DMS53 treated with DMSO at 0.1 percent for 48 hours (cell line): ENCODE data around the gene ZFAND2B.

Experiments
- DNase-seq: peaks from one replicate; lab custom pipeline; 2025; ENCODE audit not compliant: unreplicated experiment; lab: John Stamatoyannopoulos, UW

ZFAND2B gene

DNA sequence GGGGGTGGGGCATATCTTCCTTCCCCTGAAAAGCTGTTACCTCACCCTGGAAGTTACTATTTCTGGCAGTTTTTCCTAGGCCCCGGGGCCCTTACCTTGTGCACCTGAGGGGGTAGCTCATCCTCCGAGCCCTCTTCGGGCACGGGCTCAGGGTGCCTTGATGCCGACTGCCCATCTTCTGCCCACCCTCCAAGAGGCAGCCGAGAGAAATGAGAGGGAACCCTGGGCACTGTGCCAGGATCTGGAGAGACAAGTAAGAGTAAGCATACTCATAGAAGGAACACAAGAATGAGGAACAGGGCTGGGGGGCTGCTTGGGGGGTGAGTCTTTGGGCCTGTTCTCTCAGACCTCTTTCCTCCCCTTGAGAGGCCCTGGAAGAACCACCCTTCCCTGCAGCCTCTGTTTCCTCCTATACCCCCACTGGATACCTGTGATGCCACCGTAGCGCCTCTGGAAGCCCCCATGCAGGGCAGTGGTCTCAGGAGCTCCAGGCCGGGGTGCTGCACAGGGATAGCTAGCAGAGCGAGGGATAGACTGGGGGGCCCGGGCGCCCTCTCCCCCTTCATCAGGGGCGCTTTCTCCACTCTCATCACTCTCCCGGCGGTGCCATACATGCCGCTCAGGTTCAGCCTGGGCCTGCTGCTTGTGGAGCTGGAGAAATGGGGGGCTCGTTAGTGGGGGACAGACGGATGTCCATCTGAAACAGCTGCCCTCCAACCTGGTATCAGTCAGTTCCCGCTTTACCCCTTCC, 14.2 kb downstream of the ZFAND2B start:
- no peak for DNase-seq

DNA sequence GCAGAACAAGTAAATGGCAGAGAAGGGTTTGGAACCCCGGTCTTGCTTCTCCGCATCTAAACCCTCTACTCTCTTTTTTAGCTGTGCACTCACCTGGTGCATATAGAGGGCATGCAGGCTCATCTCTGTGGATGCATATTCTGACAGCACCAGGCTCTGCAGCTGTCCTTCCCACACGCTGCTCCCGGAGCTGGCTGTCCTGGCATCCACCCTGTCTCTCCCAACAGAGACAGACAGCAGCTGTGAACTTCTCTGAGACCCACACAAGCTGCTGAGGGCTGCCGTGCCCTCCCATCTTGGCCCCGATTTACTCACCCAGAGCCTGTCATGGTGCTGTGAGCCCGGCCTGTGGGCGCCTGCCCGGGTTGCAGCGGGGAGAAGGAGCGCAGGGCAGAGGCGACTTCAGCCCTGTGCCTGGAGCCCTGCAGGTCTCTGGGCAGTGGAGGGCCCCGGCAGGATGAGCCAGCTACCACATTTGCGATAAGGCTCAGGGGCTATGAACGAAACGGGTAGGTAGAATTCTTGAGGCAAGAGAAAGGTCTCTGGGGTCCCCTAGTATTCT, 15.5 kb downstream of the ZFAND2B start:
- no peak for DNase-seq

DNA sequence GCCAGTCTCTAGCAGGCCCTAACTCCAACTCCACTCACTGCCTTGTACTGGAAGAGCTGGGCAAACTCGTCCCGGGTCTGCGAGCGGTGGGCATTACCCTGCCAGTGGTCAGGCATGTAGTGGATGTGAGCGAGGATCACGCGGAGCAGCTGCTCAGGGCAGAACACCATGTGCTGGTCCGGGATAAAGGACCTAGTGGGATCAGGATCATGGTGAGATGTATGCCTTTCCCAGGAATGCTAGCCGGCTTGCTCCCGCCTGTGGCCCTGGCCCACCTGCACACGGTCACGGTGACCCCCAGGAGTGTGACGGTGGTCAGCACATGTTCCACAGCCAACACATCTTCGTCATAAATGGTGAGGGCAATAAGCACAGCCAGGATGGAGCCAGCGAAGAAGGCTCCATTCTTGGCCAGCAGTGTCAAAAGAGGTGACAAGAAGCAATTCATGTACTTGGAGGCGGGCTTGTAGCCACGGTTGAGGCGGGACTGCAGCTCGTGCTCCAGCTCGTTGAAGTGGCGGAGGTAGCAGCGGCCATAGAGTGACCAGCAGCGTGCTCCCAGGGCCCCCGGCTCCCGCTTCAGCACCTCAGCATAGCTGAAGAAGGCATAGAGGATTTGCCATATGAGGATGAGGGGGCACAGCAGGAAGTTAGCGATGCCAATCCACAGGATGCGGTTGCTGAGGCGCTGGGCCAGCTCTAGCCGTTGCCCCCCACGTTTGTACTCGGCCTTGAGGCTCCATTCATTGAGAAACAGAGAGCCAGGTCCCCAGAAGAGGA, 17.4 kb downstream of the ZFAND2B start:
- DNase-seq = no peak

DNA sequence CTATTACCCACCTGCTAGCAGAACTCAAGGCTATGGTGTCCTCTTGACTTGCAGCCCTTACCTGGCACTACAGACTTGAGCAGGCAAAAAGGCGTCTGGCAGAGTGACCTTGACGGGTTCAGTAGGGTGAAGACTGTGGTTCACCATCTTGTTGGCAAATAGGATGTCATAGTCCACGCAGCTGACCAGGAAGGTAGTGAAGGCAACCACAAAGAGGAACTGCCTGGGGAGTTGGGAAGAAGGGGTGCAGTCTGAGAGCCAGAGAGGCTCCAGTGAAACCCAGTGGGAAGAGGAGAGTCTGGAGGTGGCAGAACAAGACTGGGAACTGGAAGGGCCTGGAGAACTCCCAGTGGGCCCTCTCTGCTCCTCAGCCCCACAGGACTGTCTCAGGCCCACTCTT, 18.8 kb downstream of the ZFAND2B start:
- no peak for DNase-seq

DNA sequence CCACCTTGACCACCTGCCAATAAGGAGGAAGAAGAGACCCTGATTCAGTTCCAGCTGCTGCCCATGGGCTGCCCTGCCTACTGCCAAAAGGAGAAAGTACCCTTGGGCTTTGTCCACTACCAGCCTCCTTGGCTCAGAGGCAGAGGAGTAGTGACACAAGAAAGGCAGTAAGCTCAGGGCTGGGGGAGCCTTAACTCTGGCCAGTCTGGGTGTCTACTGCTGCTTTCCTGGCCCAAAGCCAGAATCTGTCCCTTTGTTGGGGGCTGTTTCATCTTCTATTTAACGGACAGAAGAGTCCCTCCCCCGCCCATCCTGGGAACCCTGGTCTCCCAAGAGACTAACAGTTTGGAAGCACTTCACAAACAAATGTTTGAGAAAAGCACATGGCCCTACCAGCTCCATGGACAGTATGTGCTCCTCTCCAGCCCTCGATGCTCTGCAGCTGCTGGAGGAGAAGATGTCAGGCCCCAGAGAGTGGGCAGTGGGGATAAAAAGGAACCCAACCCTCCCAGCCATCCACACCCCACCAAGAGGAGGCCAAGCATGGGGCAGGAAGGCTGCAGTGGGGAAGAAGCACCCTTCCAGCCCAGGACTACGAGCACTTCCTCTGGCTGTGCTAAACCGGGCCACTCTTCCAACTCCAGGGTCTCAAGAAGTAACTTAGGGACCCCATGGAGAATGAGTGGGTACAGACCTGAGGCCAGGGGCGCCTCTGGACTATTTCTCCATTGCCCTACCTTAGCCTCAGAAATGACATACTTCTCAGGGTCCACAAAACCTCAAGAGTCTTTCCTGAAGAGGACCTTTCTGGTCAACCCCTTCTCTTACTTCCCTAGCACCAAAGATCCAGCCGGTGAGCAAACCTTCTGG, 21.7 kb downstream of the ZFAND2B start:
- no peak for DNase-seq

DNA sequence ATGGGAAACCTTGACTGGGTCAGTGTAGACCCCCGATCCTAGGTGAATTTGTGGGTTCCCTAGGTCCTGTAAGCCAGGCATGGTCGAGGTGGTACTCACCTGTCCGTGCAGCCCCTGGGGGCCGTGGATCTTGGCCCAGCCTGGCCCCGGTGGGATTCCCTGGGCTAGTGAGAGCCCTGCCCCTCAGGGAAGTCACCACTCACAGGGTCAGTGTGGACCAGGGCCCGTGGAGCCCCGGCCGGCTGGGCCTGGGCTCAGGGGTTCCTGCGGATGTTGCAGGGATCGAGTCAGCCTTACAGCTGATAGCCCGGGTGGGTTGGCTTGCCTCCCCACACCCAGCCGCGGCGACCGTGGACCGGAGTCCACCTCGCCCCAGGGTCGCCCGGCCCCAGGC, 22.3 kb downstream of the ZFAND2B start:
- no peak for DNase-seq

DNA sequence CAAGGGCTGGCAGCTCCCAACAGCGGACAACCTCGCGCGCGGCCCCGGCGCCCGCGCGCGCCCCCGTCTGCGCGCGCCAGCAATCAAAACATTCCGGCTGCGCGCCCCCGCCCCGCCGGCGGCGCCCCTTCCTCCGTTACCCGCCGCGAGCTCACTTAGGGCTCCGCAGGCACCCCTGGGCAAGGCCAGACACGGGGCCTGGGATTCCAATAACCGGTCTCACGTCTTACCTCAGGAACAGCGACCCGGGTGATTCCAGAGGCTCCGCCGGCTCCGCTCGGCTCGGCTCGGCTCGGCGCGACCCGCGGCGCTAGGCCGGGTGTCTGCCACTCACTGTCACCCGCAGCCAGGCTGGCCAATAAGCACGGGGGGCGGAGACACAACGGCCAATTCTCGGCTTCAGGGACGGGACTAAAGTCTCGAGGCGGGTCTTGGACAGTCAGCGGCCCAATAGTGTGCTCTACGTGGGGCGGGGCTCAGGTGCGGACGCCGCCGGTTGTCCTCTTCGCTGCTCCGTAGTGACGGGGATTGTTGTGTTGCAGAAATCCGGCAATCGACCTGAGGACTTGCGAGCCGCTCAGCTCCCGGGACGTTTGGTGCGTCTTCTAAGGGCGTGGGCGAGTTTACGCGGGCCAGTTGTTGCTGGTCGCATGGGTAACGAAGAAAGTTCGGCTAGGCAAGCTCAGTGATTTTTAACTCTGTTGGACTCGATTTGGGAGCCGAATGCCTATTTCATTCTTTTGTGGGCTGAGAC, 22.9 kb downstream of the ZFAND2B start, which contains the start of the genes ANKZF1 and ATG9A:
TSS of gene ANKZF1 (plus strand) at position 502 of the 754 bp plus-strand sequence. CDS start 452 bp downstream, outside the sequence.
TSS of gene ATG9A (minus strand) at position 332 of the 754 bp plus-strand sequence. CDS start 1,612 bp downstream, outside the sequence.
- DNase-seq = peak; percentile 95

DNA sequence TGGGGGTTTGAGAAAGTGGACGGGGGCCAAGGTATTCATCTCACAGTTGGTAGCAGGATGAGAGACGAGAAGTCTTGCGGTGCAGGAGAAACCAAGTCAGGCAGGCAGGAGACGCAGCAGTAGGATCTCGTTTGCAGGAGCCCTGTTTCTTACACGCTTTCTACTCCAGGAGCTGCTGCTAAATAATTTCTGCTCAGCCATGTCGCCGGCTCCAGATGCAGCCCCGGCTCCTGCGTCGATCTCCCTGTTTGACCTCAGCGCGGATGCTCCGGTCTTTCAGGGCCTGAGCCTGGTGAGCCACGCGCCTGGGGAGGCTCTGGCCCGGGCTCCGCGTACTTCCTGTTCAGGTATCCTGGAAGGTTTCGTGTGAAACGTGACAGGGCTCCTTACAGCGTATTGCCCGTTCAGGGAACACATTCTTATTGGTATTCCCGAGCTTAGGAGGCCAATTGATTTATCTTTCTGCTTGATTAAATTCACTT, 23.5 kb downstream of the ZFAND2B start:
- DNase-seq = no peak

DNA sequence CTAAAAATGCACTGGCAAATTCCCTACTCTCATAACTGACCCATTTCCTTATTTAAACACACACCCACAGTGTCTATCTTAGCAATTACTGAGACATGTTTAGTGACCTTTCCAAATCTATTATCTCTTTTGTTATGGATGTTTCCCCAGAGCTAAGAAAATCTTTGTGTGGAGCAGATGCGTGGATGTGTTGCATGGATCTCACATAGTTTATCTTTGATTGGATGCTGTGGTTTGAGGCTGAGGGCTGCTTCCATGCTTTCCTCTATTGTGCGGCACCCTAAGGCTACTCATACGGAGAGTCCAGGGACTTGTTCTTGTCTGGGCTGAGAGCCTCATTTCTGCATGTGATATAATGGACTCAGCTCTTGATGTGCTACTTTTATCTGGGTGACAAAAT, 27.7 kb downstream of the ZFAND2B start:
- DNase-seq = no peak

DNA sequence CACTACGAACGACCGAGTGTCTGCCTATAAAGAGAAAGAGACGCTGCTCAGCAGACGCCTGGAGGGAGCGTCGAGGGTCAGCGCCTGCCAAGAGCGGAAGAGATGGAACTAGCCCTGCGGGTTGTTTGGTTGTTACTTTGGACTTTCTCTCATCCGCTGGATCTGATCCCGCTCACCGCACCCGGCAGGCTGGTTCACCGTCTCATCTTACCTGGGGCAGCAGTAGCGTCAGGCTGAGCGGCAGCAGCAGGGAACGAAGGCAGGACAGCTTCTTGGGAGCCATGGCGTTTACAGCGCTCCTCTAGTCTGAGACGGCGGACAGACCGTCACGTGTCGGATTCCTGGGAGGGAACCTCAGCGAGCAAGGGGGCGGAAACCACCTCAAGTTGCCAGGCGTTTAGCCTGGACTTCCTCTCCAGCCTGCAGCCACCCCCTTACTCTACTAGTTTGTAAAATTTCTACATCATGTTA, 36.7 kb downstream of the ZFAND2B start:
- DNase-seq = no peak

DNA sequence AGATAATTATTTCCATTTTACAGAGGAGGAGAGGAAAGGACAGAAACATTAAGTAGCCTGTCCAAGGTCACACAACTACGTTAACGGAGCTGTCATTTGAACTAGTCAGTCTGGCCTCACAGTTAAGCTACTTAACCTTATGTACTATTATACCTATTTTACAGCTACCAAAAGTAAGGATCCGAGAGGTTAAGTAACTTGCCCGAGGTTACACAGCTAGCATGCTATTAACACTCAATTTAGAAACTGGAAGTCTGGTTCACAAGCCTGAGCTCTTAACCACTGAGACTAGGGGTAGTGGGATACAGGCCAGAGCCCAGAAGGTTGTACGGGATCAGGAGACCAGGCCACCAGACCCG, 38.2 kb downstream of the ZFAND2B start:
- DNase-seq = no peak

DNA sequence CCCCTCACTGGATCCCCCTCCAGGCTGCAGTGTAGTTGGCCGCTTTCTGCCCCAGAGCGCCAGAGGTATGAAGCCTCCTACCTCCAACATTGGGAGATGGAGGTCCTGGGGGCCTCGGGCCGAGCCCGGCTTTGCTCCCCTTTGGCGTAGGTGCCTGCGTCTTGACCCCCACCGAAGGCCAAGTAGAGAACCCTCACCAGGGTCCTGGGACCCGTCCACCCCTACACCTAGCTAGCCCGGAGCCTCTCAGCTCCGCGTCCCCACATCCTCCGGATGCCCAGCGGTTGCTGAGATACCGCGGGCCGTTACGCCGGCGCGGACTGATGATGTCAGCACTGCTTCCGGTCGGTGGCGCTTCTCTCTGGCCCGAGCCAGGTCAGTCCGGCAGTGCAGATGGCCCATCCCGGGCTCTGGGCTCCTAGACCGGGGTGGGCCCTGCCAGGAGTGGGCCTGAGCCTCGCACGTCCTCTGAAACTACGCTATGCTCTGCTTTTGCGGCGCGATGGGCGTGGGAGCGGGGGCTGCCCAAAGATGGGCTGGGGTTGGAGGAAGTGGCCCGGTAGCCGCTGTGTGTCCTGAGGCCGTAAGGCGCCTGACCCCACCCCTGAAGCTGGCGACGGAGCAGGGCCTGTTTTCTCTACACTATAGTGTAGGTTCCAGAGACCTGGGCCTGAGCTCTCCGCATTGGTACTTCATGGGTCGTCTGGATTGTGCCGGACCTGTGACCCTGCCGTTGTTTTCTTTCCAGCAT, 38.7 kb downstream of the ZFAND2B start, which contains the start of the genes GLB1L and STK16:
TSS of gene GLB1L (minus strand) at position 297 of the 751 bp plus-strand sequence. CDS start 1,871 bp downstream, outside the sequence.
TSS of gene STK16 (plus strand) at position 332 of the 751 bp plus-strand sequence. CDS start 521 bp downstream, outside the sequence.
- DNase-seq = peak; percentile 40

DNA sequence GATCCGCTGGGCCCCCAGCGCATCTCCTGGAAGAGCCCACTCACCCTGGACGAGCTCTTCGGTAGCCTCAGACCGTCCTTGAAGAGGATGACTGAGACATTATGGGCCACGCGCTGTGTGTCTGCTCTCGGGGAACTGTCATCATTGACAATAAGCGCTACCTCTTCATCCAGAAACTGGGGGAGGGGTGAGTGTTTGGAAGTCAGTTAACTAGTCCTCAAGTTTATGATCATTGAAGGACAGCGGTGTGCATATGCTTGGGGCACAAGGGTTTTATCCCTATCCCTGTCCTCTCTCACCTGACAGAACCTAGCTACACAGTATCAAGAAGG, 39.3 kb downstream of the ZFAND2B start:
- DNase-seq = no peak

DNA sequence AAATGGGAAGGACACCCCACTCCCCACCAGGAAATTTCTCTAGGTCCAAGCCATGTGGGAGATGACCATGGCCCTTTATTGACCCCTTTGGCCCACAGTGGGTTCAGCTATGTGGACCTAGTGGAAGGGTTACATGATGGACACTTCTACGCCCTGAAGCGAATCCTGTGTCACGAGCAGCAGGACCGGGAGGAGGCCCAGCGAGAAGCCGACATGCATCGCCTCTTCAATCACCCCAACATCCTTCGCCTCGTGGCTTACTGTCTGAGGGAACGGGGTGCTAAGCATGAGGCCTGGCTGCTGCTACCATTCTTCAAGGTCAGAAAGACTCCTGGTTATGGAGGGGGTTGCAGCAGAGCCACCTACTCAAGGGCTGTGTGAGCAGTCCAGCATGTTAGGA, 40.0 kb downstream of the ZFAND2B start:
- DNase-seq = no peak

DNA sequence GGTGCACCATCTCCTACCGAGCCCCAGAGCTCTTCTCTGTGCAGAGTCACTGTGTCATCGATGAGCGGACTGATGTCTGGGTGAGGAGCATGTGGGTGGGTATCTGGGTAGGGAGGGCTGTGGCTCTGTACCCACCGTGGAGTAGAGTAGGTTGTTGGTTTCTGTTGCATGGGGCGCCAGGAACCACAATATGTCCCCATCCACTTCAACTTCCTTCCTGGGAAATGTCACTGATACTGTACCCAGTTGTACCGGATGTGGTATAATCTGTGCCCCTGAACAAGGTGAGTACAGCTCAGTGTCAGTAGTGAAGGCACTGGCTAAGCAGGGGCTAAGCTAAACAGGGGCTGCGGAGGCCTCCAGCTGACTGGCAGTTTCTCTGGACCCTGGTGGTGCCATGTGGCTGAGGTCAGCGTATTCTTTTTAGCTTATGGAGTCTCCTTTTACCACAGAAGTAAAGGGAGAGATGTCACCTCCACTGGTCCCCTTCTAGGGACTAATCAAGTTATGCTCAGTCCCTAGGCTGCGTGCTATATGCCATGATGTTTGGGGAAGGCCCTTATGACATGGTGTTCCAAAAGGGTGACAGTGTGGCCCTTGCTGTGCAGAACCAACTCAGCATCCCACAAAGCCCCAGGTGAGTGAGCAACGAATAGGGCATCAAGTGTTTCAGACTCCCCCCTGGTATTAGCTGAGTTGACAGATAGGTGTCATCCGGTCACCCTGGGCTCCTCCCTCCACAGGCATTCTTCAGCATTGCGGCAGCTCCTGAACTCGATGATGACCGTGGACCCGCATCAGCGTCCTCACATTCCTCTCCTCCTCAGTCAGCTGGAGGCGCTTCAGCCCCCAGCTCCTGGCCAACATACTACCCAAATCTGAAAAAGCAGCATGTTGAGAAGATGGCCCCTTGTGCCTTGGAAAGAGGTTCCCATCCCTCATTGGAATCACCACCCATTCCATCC, 41.4 kb downstream of the ZFAND2B start:
- no peak for DNase-seq

DNA sequence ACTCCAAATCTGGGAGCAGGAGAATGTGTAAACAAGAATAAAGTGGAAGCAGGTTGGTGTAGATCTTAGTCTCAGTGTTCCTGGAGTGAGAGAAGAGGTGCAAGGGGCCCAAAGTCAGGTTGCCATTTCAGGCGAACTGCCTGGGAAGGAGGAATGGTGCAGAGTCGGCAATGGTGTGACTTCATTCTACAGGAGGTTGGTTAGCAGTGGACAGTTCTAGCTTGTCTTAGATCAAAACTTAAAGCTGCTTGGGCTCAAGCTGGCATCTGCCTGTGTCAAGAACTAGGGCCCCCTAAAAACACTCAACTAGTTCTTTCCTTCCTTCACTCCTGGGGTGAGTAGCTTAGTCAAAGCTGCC, 42.2 kb downstream of the ZFAND2B start:
- no peak for DNase-seq

DNA sequence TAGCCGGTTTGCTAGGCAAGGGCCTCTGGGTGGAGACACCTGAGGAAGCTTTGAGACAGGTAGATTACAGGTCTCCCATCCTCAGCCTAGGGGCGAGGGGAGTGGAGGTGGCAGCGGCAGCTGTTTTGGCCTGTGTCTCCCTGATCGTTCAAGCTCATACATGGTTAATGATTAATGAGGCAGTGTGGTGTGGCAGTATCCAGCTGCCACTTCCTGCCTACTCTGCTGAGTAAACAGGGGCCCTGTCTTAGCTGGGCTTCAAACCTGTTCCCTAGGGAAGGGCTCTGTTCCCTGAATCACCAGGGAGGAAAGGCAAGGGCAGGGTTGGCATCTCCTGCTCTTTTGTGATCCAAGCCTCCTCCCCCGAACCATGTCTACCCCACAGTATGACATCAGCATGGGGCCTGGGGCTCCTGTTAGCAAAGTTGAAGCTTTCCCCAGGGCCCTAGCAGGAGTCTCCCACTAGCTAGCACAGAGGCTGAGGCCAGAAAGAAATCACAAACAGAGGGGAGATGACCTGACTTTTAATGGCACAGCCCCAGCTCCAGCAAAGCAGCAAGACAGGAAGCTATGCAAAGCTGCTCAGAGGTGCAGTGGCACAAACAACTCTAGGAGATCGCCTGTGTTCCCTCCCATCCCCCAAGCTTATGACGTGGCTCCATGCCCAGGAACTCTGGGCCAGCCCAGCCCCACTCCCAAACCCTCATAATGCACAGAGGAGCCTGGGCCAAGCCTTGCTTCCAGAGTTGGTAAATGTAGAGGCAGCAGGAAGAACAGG, 42.8 kb downstream of the ZFAND2B start:
- DNase-seq = peak; percentile 95
